Panc1 (cell line): ENCODE data around the gene SCNN1G. TPM values are rescaled to one million over a fixed set of nuclear protein-coding genes. Genes with fewer than 3 reads are reported as not detected.

Experiments
- ATAC-seq: fragments of 200-7000 bp; cut with Tn5 transposase; 2 replicates; pipeline ENCODE4 v1.9.1; 2020; ENCODE audit warnings: mild to moderate bottlenecking, moderate library complexity
- BruUV-seq: library from RNA; stranded (reverse); fragments of 400-500 nt; replicated peaks from 2 replicates; lab custom pipeline; 2021; lab: Mats Ljungman, UMichigan
- CTCF ChIA-PET: fragments of 300-600 bp; sonication (Branson Sonifier 250); formaldehyde crosslinking; loops from one replicate; lab custom pipeline; 2022; ENCODE audit warnings: antibody characterized with exemption; lab: Charles Lee
- POLR2A ChIA-PET: fragments of 300-600 bp; sonication (Branson Sonifier 250); formaldehyde crosslinking; loops from one replicate; lab custom pipeline; 2022; ENCODE audit warnings: antibody characterized with exemption; lab: Charles Lee
- DNase-seq: peaks from one replicate; pipeline ENCODE4 v3.0.0-alpha.2; 2010; ENCODE audit warnings: low read depth, low spot score
- H3K27ac ChIP-seq: 2 replicates; pipeline ENCODE4 v1.5.1; 2011; ENCODE audit warnings: mild to moderate bottlenecking, low read length, inconsistent platforms
- H3K27me3 ChIP-seq: fragments of 200-500 bp; sonication (Bioruptor generic); 2 replicates; pipeline ENCODE4 v1.6.0; 2014; ENCODE audit warnings: low read length, inconsistent platforms; ENCODE audit not compliant: control insufficient read depth, insufficient read depth
- H3K36me3 ChIP-seq: fragments of 200-500 bp; sonication (Bioruptor generic); 2 replicates; pipeline ENCODE4 v1.5.1; 2014; ENCODE audit warnings: inconsistent platforms, mild to moderate bottlenecking, low read length, moderate library complexity; ENCODE audit not compliant: control insufficient read depth, insufficient read depth
- H3K4me1 ChIP-seq: 2 replicates; pipeline ENCODE4 v1.5.1; 2011; ENCODE audit warnings: inconsistent platforms, mild to moderate bottlenecking, low read length, moderate library complexity; ENCODE audit not compliant: control insufficient read depth, insufficient read depth
- H3K4me3 ChIP-seq, 2 experiments: 2 replicates each; pipeline ENCODE4 v1.5.1; 2011 to 2012; ENCODE audit warnings: low read depth in 2 of 2, low read length in 2 of 2, mild to moderate bottlenecking in 2 of 2, inconsistent platforms in 1 of 2, moderate library complexity in 1 of 2
- H3K9me3 ChIP-seq: fragments of 200-500 bp; sonication (Bioruptor generic); 2 replicates; pipeline ENCODE4 v1.5.1; 2014; ENCODE audit warnings: low read depth, mild to moderate bottlenecking, inconsistent platforms, low read length, moderate library complexity; ENCODE audit not compliant: control insufficient read depth, insufficient read depth
- CTCF ChIP-seq: fragments of 450-650 bp; IDR thresholded peaks from 2 replicates; pipeline ENCODE4 v1.5.1; 2017; ENCODE audit warnings: mild to moderate bottlenecking
- POLR2AphosphoS5 ChIP-seq: IDR thresholded peaks from 2 replicates; pipeline ENCODE4 v1.6.1; 2012; ENCODE audit warnings: mild to moderate bottlenecking, low read depth, low read length, moderate library complexity
- REST ChIP-seq, 2 experiments: IDR thresholded peaks; 2 replicates each; pipeline ENCODE4 v1.6.1; 2011 to 2012; ENCODE audit warnings: low read depth in 2 of 2, control low read depth in 1 of 2, low read length in 1 of 2, mild to moderate bottlenecking in 1 of 2, moderate library complexity in 1 of 2; ENCODE audit not compliant: insufficient read depth in 1 of 2
- SIN3A ChIP-seq: IDR thresholded peaks from 2 replicates; pipeline ENCODE4 v1.6.1; 2012; ENCODE audit warnings: low read depth, mild to moderate bottlenecking, low read length, moderate library complexity, borderline replicate concordance; ENCODE audit not compliant: insufficient read depth
- TCF7L2 ChIP-seq: IDR thresholded peaks from 2 replicates; pipeline ENCODE4 v1.6.1; 2011; ENCODE audit warnings: mild to moderate bottlenecking, low read depth, low read length, inconsistent platforms
- in situ Hi-C: cut with HindIII; loops from 2 replicates; pipeline ENCODE4 v1.10.0; 2016; ENCODE audit warnings: low sequenced_read_pairs, low pct_unique_long_range_greater_than_20kb
- intact Hi-C: fragments of 100-400 bp; cut with micrococcal nuclease; formaldehyde crosslinking; loops from one replicate; pipeline ENCODE4 v1.10.0; 2022; ENCODE audit not compliant: unreplicated experiment
- total RNA-seq: library from RNA; stranded (reverse); gene quantifications from one replicate; pipeline ENCODE4 v1.2.1, GENCODE V29; 2021; ENCODE audit not compliant: unreplicated experiment

SCNN1G gene
- total RNA-seq, 1 experiment from 2014 or later = 3.4 TPM

DNA sequence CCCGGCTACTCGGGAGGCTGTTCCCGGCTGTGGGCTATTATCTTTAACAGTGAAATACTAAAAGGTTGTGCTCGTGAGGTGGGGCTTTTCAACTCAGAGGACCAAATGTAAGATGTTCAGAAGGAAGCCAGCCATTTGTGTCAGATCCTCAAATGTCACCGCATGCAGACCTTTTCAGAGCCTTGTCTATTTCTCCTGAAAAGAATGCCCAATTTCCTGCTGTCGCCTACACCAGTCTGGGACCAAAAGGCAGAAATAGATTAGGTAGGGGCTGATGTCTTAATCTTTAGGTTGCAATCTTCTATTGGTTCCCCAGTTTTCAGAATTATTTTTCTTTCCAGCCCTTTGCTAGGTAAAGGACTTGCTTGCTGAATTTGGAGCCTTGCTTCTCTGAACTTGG, 24.4 kb upstream of the SCNN1G start:
- Histone ChIP-seq H3K27ac (no peak overlapping the region), H3K36me3 (no peaks in the 10 kb centered on the region), H3K4me1 (no peaks in the 10 kb centered on the region), H3K27me3 (peaks cover 3% of the 10 kb centered on the region; the same call in 1 of the 2 replicates), H3K4me3 (no peak overlapping the region), H3K9me3 (no peaks in the 10 kb centered on the region)
- no TSS peak for BruUV-seq
- TF ChIP-seq SIN3A (no peak), CTCF (no peak), TCF7L2 (no peak), REST (IDR thresholded peaks at IDR 0.05; ENCODE audit: insufficient read depth in 1 of 2, low read depth in 2 of 2, low read length in 1 of 2) (no peak), POLR2AphosphoS5 (no peak)
- intact Hi-C loops = no loop called here
- DNase-seq = no peak
- in situ Hi-C loops = no loop called here
- POLR2A ChIA-PET = interaction anchor here (0.5 kb wide), 1 partner anchor 11 kb away, joined by 6 read pairs; no protein-coding TSS in a partner anchor
- CTCF ChIA-PET = no interaction called here
- no peak for ATAC-seq

DNA sequence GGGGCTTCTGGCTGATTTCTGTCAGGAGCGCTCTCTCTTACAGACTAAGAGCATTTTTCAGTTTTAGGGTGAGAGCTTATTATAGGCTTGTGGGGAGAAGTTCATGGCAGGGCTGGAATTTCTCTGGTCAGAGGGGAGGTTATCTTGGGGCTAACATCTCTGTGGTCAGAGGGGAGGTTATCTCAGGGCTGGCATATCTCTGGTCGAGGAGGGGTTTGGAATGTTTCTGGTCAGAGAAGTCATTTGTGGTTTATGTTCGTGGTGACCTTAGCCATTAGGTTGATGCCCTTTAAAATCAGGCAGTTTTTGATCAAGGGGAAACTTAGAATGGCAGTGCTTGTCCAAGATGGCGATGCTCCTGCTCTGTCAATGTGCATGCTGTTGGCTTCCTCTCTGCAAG, 22.5 kb upstream of the SCNN1G start:
- TF ChIP-seq TCF7L2 (no peak), CTCF (no peak), SIN3A (no peak), POLR2AphosphoS5 (no peak), REST (IDR thresholded peaks at IDR 0.05; ENCODE audit: insufficient read depth in 1 of 2, low read depth in 2 of 2, low read length in 1 of 2) (no peak)
- Histone ChIP-seq H3K27me3 (no peaks in the 10 kb centered on the region; the same call in 1 of the 2 replicates), H3K27ac (no peak overlapping the region), H3K4me1 (no peaks in the 10 kb centered on the region), H3K36me3 (no peaks in the 10 kb centered on the region), H3K9me3 (no peaks in the 10 kb centered on the region), H3K4me3 (no peak overlapping the region)
- CTCF ChIA-PET = no interaction called here
- POLR2A ChIA-PET = no interaction called here
- intact Hi-C loops (no loop called here), in situ Hi-C loops (no loop called here)
- ATAC-seq (no peak), DNase-seq (no peak)
- no TSS peak for BruUV-seq
